H1 (cell line): ENCODE results near the gene BTBD3. TPM values are rescaled to one million over a fixed set of nuclear protein-coding genes. Genes with fewer than 3 reads are reported as not detected.

ENCODE experiments used
- CTCF ChIA-PET: fragments of 300-600 bp; sonication (Branson Sonifier 250); formaldehyde crosslinking; loops from one replicate; lab custom pipeline; 2021; ENCODE audit not compliant: partially characterized antibody; lab: Charles Lee
- POLR2A ChIA-PET: fragments of 300-600 bp; sonication (Branson Sonifier 250); formaldehyde crosslinking; loops from one replicate; lab custom pipeline; 2021; ENCODE audit warnings: inconsistent platforms; ENCODE audit not compliant: partially characterized antibody; lab: Charles Lee
- DNase-seq, 2 experiments: peaks; one replicate each; pipeline versions ENCODE4 v3.0.0 to v3.0.0-alpha.2; 2010 to 2022; ENCODE audit warnings: low spot score in 2 of 2, low read depth in 1 of 2, mixed read lengths in 1 of 2
- FAIRE-seq: peaks from 2 replicates; lab custom pipeline; 2011; peaks lifted over from hg19 to GRCh38; lab: Jason Lieb, UNC
- H2AFZ ChIP-seq: 2 replicates; pipeline ENCODE4 v1.8.1; 2012; ENCODE audit warnings: low read length, inconsistent platforms
- H2AK5ac ChIP-seq: 2 replicates; pipeline ENCODE4 v1.6.1; 2013; ENCODE audit warnings: low read depth, low read length
- H2BK120ac ChIP-seq: replicated peaks from 2 replicates; pipeline ENCODE3; 2013; ENCODE audit warnings: low read depth, low read length, inconsistent platforms
- H2BK12ac ChIP-seq: 2 replicates; pipeline ENCODE4 v1.6.1; 2013; ENCODE audit warnings: low read depth, low read length
- H2BK15ac ChIP-seq: 2 replicates; pipeline ENCODE4 v1.6.1; 2013; ENCODE audit warnings: low read length
- H2BK20ac ChIP-seq: 2 replicates; pipeline ENCODE4 v1.6.1; 2013; ENCODE audit warnings: low read length
- H2BK5ac ChIP-seq: 2 replicates; pipeline ENCODE4 v1.6.1; 2013; ENCODE audit warnings: low read depth, low read length
- H3K14ac ChIP-seq: 2 replicates; pipeline ENCODE4 v1.6.1; 2013; ENCODE audit warnings: inconsistent platforms; ENCODE audit not compliant: insufficient read length
- H3K18ac ChIP-seq: 2 replicates; pipeline ENCODE4 v1.6.1; 2013; ENCODE audit warnings: low read length; ENCODE audit errors: extremely low read depth
- H3K23ac ChIP-seq: 2 replicates; pipeline ENCODE4 v1.6.1; 2013; ENCODE audit warnings: inconsistent platforms; ENCODE audit not compliant: insufficient read length
- H3K23me2 ChIP-seq: 2 replicates; pipeline ENCODE4 v1.6.1; 2013; ENCODE audit warnings: low read depth, low read length
- H3K27ac ChIP-seq: 2 replicates; pipeline ENCODE4 v1.6.1; 2011; ENCODE audit warnings: low read depth, low read length, inconsistent platforms
- H3K27me3 ChIP-seq, 4 experiments: replicated peaks in 1 of 4; 1 replicate in 1 of 4; 2 replicates in 3 of 4; pipeline versions ENCODE4 v1.6.1 to v1.8.1; 2011 to 2013; ENCODE audit warnings: low read length in 3 of 4, mild to moderate bottlenecking in 3 of 4, inconsistent platforms in 2 of 4, mixed read lengths in 2 of 4, moderate library complexity in 1 of 4; ENCODE audit not compliant: control insufficient read depth in 3 of 4, insufficient read depth in 3 of 4; ENCODE audit errors: extremely low read depth in 1 of 4
- H3K36me3 ChIP-seq, 4 experiments: 2 replicates each; pipeline versions ENCODE4 v1.6.1 to v1.8.1; 2011 to 2013; ENCODE audit warnings: mild to moderate bottlenecking in 4 of 4, low read length in 3 of 4, moderate library complexity in 2 of 4, control low read depth in 1 of 4, inconsistent platforms in 1 of 4; ENCODE audit not compliant: insufficient read depth in 4 of 4, control insufficient read depth in 2 of 4
- H3K4ac ChIP-seq: replicated peaks from 2 replicates; pipeline ENCODE3; 2013; ENCODE audit warnings: low read length, low read depth, mixed read lengths, inconsistent platforms; ENCODE audit not compliant: insufficient read length
- H3K4me1 ChIP-seq, 4 experiments: replicated peaks in 1 of 4; 1 replicate in 1 of 4; 2 replicates in 3 of 4; pipeline versions ENCODE4 v1.6.1 to v1.8.1; 2011 to 2013; ENCODE audit warnings: low read length in 3 of 4, inconsistent platforms in 2 of 4, mixed read lengths in 1 of 4; ENCODE audit not compliant: insufficient read depth in 4 of 4, control insufficient read depth in 3 of 4
- H3K4me2 ChIP-seq, 2 experiments: 2 replicates each; pipeline versions ENCODE4 v1.6.1 to v1.8.1; 2011 to 2013; ENCODE audit warnings: low read depth in 2 of 2, low read length in 2 of 2, control low read depth in 1 of 2, inconsistent platforms in 1 of 2, mild to moderate bottlenecking in 1 of 2; ENCODE audit not compliant: insufficient read depth in 1 of 2
- H3K4me3 ChIP-seq, 4 experiments: fragments of 200-600, 300-600 bp in 1 of 4; sonication (generic), shearing (Covaris generic), sonication (Bioruptor Twin) in 1 of 4; 2 replicates each; pipeline versions ENCODE4 v1.5.1 to v1.8.1; 2011 to 2016; ENCODE audit warnings: low read length in 4 of 4, low read depth in 3 of 4, control low read depth in 2 of 4, inconsistent platforms in 2 of 4, mild to moderate bottlenecking in 2 of 4, mixed read lengths in 1 of 4, moderate library complexity in 1 of 4; ENCODE audit not compliant: insufficient read depth in 2 of 4; ENCODE audit errors: extremely low read depth in 1 of 4
- H3K56ac ChIP-seq: replicated peaks from 2 replicates; pipeline ENCODE3; 2013; ENCODE audit warnings: low read depth, mild to moderate bottlenecking, mixed read lengths, low read length, inconsistent platforms; ENCODE audit not compliant: insufficient read length
- H3K79me1 ChIP-seq: 2 replicates; pipeline ENCODE4 v1.6.1; 2013; ENCODE audit warnings: low read depth, low read length, control low read depth
- H3K79me2 ChIP-seq, 2 experiments: 2 replicates each; pipeline versions ENCODE4 v1.6.1 to v1.8.1; 2012 to 2013; ENCODE audit warnings: low read length in 2 of 2, mild to moderate bottlenecking in 2 of 2, inconsistent platforms in 1 of 2; ENCODE audit not compliant: insufficient read depth in 2 of 2, control insufficient read depth in 1 of 2
- H3K9ac ChIP-seq, 4 experiments: replicated peaks in 1 of 4; 1 replicate in 1 of 4; 2 replicates in 3 of 4; pipeline versions ENCODE4 v1.6.1 to v1.8.1; 2011 to 2013; ENCODE audit warnings: low read depth in 3 of 4, low read length in 3 of 4, control low read depth in 2 of 4, mild to moderate bottlenecking in 2 of 4, moderate library complexity in 2 of 4, inconsistent platforms in 1 of 4; ENCODE audit errors: extremely low read depth in 1 of 4
- H3K9me3 ChIP-seq, 2 experiments: 2 replicates each; pipeline versions ENCODE4 v1.6.1 to v1.8.1; 2012 to 2013; ENCODE audit warnings: mild to moderate bottlenecking in 2 of 2, moderate library complexity in 2 of 2, control low read depth in 1 of 2, inconsistent platforms in 1 of 2, low read depth in 1 of 2, low read length in 1 of 2, mixed read lengths in 1 of 2; ENCODE audit not compliant: insufficient read depth in 2 of 2
- H4K20me1 ChIP-seq, 2 experiments: replicated peaks in 1 of 2; 2 replicates each; pipeline versions ENCODE3 to v1.8.1; 2011 to 2013; ENCODE audit warnings: inconsistent platforms in 2 of 2, low read length in 2 of 2, mild to moderate bottlenecking in 1 of 2; ENCODE audit not compliant: insufficient read depth in 2 of 2, control insufficient read depth in 1 of 2
- H4K5ac ChIP-seq: 2 replicates; pipeline ENCODE4 v1.6.1; 2013; ENCODE audit warnings: low read length, low read depth, mixed read lengths, inconsistent platforms; ENCODE audit not compliant: insufficient read length
- H4K8ac ChIP-seq: 2 replicates; pipeline ENCODE4 v1.8.0; 2013; ENCODE audit warnings: mild to moderate bottlenecking, moderate library complexity, low read length, inconsistent platforms; ENCODE audit not compliant: insufficient read depth; ENCODE audit errors: extremely low read depth
- H4K91ac ChIP-seq: replicated peaks from 2 replicates; pipeline ENCODE3; 2013; ENCODE audit warnings: low read length, mixed read lengths, inconsistent platforms; ENCODE audit not compliant: insufficient read length
- ASH2L ChIP-seq: fragments of 200-600, 300-600 bp; sonication (generic); IDR thresholded peaks from one replicate; pipeline ENCODE4 v1.7.1; 2017; ENCODE audit warnings: low read length
- CBX8 ChIP-seq: fragments of 300-800, 300-1000 bp; sonication (generic); IDR thresholded peaks from 2 replicates; pipeline ENCODE4 v1.7.1; 2016; ENCODE audit warnings: low read depth, low read length, borderline replicate concordance
- CEBPB ChIP-seq: IDR thresholded peaks from 2 replicates; pipeline ENCODE4 v1.6.1; 2012; ENCODE audit warnings: low read depth, low read length
- CHD1 ChIP-seq: IDR thresholded peaks from 2 replicates; pipeline ENCODE4 v1.6.1; 2012; ENCODE audit warnings: low read depth, low read length, improper control_type of control experiment
- HDAC6 ChIP-seq: IDR thresholded peaks from one replicate; pipeline ENCODE4 v1.7.1; 2012; ENCODE audit warnings: low read depth, mild to moderate bottlenecking, inconsistent platforms, low read length, moderate library complexity
- MAFK ChIP-seq: IDR thresholded peaks from 2 replicates; pipeline ENCODE4 v1.6.1; 2012; ENCODE audit warnings: low read depth, mild to moderate bottlenecking, improper control_type of control experiment, low read length
- NRF1 ChIP-seq: IDR thresholded peaks from 2 replicates; pipeline ENCODE4 v1.6.1; 2011; ENCODE audit warnings: mild to moderate bottlenecking, low read depth, low read length, improper control_type of control experiment
- POLR2A ChIP-seq, 2 experiments: IDR thresholded peaks; 1 replicate in 1 of 2; 2 replicates in 1 of 2; pipeline ENCODE4 v1.6.1; 2011; ENCODE audit warnings: low read depth in 2 of 2, low read length in 2 of 2, mild to moderate bottlenecking in 2 of 2; ENCODE audit errors: control extremely low read depth in 1 of 2
- POLR2AphosphoS5 ChIP-seq: IDR thresholded peaks from 2 replicates; pipeline ENCODE4 v1.6.1; 2011; ENCODE audit warnings: low read depth, low read length
- POU5F1 ChIP-seq: IDR thresholded peaks from 2 replicates; pipeline ENCODE4 v1.6.1; 2011; ENCODE audit warnings: low read depth, mild to moderate bottlenecking, low read length, moderate library complexity
- RBBP5 ChIP-seq: IDR thresholded peaks from 2 replicates; pipeline ENCODE4 v1.7.1; 2012; ENCODE audit warnings: low read depth, mild to moderate bottlenecking, inconsistent platforms, low read length, moderate library complexity, borderline replicate concordance
- SIX5 ChIP-seq: IDR thresholded peaks from 2 replicates; pipeline ENCODE4 v1.6.1; 2011; ENCODE audit warnings: mild to moderate bottlenecking, low read depth, low read length
- SP2 ChIP-seq: IDR thresholded peaks from 2 replicates; pipeline ENCODE4 v1.6.1; 2012; ENCODE audit warnings: mild to moderate bottlenecking, low read length, inconsistent platforms
- ZNF274 ChIP-seq: IDR thresholded peaks from 2 replicates; pipeline ENCODE4 v1.7.0; 2012; ENCODE audit warnings: low read length, borderline replicate concordance; ENCODE audit errors: extremely low read depth
- WGBS, 2 experiments: shearing (Covaris generic) in 1 of 2; methylation state at CpG; one replicate each; pipeline versions ENCODE4 v1.1.6 to v1.1.7; 2013 to 2015; ENCODE audit warnings: low lambda C conversion rate in 2 of 2, mixed read lengths in 2 of 2, inconsistent platforms in 1 of 2, low coverage in 1 of 2, missing lambda C conversion rate in 1 of 2; ENCODE audit not compliant: insufficient replicate concordance in 2 of 2, insufficient coverage in 1 of 2, insufficient read length in 1 of 2; ENCODE audit errors: extremely low coverage in 1 of 2, missing lambda C conversion rate in 1 of 2; 5-methylcytosine and 5-hydroxymethylcytosine counted together
- polyA plus RNA-seq, 7 experiments: library from polyadenylated mRNA; depleted of rRNA in 3 of 7; stranded (reverse) in 5 of 7; unstranded in 2 of 7; fragments of >200 nt in 5 of 7; fragments of 200-250 nt in 2 of 7; gene quantifications; 1 replicate in 5 of 7; 2 replicates in 1 of 7; 4 replicates in 1 of 7; pipeline versions ENCODE4 v1.2.1 to v1.2.3, GENCODE V29; 2011 to 2013; ENCODE audit warnings: missing spikeins in 2 of 7, mixed read lengths in 2 of 7
- total RNA-seq: library from RNA; stranded (reverse); fragmentation: NEBNext Ultra II Directional; extraction: Animal tissue kit (Norgen Biotek cat#: 25700); gene quantifications from 2 replicates; pipeline ENCODE4 v1.2.1, GENCODE V29; 2021

BTBD3 gene
- total and polyA plus RNA-seq, 2 of the 8 experiments (the other 6 are each of a cell fraction or from before 2014, with no cell fraction given): 36.7 to 45.5 TPM

- Histone ChIP-seq H2AK5ac (no peak overlapping the region), H2BK12ac (no peak overlapping the region), H2AFZ (no peak overlapping the region), H3K4me3 (no peak overlapping the region), H3K23me2 (no peaks in the 10 kb centered on the region), H3K36me3 (no peaks in the 10 kb centered on the region), H3K23ac (no peak overlapping the region), H3K27me3 (no peaks in the 10 kb centered on the region), H4K20me1 (peaks cover 0 to 12% of the 10 kb centered on the region in 2 experiments), H3K9me3 (no peaks in the 10 kb centered on the region), H3K18ac (no peak overlapping the region), H3K9ac (no peak overlapping the region), H4K5ac (no peak overlapping the region), H3K4me1 (peaks cover 0 to 8% (median 2%) of the 10 kb centered on the region in 4 experiments; a peak in 2 of 7 replicates), H3K56ac (no peak overlapping the region), H3K27ac (no peak overlapping the region), H3K14ac (no peak overlapping the region), H3K79me1 (peaks cover 4% of the 10 kb centered on the region; the same call in 1 of the 2 replicates), H2BK20ac (no peak overlapping the region), H3K79me2 (peaks cover 11 to 100% of the 10 kb centered on the region in 2 experiments), H4K91ac (no peak overlapping the region), H4K8ac (no peak overlapping the region), H2BK120ac (no peak overlapping the region), H3K4me2 (no peak overlapping the region), H2BK15ac (no peak overlapping the region), H3K4ac (no peak overlapping the region), H2BK5ac (no peak overlapping the region)
- 97% methylated on average over 4 of the region's 4 CpGs; no CpG with 5 or more reads in 1 of the 2 experiments for WGBS, 2 experiments
- ChIA-PET POLR2A (no interaction called here), CTCF (no interaction called here)
- DNase-seq (no peak), FAIRE-seq (no peak)
- TF ChIP-seq SIX5: no peak
- TF ChIP-seq RBBP5: no peak
- no peak for TF ChIP-seq NRF1
- no peak for TF ChIP-seq MAFK
- no peak for TF ChIP-seq HDAC6
- no peak for TF ChIP-seq SP2
- no peak for TF ChIP-seq POLR2A (IDR thresholded peaks at IDR 0.05; ENCODE audit: control extremely low read depth in 1 of 2, low read depth in 2 of 2, low read length in 2 of 2)
- no peak for TF ChIP-seq CBX8
- no peak for TF ChIP-seq POLR2AphosphoS5
- no peak for TF ChIP-seq CHD1
- no peak for TF ChIP-seq CEBPB
- TF ChIP-seq POU5F1: no peak
- no peak for TF ChIP-seq ZNF274
- no peak for TF ChIP-seq ASH2L
Observed at GRCh38 chr20:11907621-11908020, 10.1 kb upstream of the BTBD3 start.
